ENCODE data around the gene ATP2A1. TPM values are rescaled to one million over a fixed set of nuclear protein-coding genes. Genes with fewer than 3 reads are reported as not detected.

The ATP2A1 gene
- total and polyA plus RNA-seq, 2 of the 8 experiments (the other 6 are each of a cell fraction or from before 2014, with no cell fraction given): 1.7 to 2.4 TPM

GRCh38 chr16:28845761-28846079, 32.6 kb upstream of the ATP2A1 start:
- Histone ChIP-seq H3K79me1 (ENCODE audit: low read depth, low read length) (0 out of 2 replicates have a peak, but pooled peaks cover 2% of the 10 kb centered on the region), H2AFZ (ENCODE audit: low read length) (no peak overlapping the region), H4K91ac (replicated peaks; ENCODE audit: insufficient read length, low read length) (peak overlapping the region; percentile 91), H3K4ac (replicated peaks; ENCODE audit: insufficient read length, low read depth, low read length) (peak overlapping the region; percentile 98), H3K23ac (ENCODE audit: insufficient read length) (no peak overlapping the region), H3K4me1 (replicated peaks in 1 of 4; ENCODE audit: control insufficient read depth in 3 of 4, insufficient read depth in 4 of 4, low read length in 3 of 4) (peaks cover 0 to 7% (median 3%) of the 10 kb centered on the region in 4 experiments; a peak in 5 of 7 replicates), H3K79me2 (ENCODE audit: control insufficient read depth in 1 of 2, insufficient read depth in 2 of 2, low read length in 2 of 2) (peaks cover 0 to 20% of the 10 kb centered on the region in 2 experiments; a peak in 3 of 4 replicates), H2BK12ac (ENCODE audit: low read depth, low read length) (peak overlapping the region; percentile 75), H3K56ac (replicated peaks; ENCODE audit: insufficient read length, low read depth, low read length) (peak overlapping the region; percentile 82), H2BK20ac (ENCODE audit: low read length) (no peak overlapping the region), H4K5ac (ENCODE audit: insufficient read length, low read depth, low read length) (peak overlapping the region; percentile 92), H2AK5ac (ENCODE audit: low read depth, low read length) (peak overlapping the region; percentile 75), H3K18ac (ENCODE audit: extremely low read depth, low read length) (peak overlapping the region; percentile 93; the same call in 1 of the 2 replicates), H3K36me3 (ENCODE audit: control insufficient read depth in 2 of 4, insufficient read depth in 4 of 4, low read length in 3 of 4) (peaks cover 17 to 32% (median 28%) of the 10 kb centered on the region in 4 experiments), H3K23me2 (ENCODE audit: low read depth, low read length) (peaks cover 14% of the 10 kb centered on the region), H3K27me3 (replicated peaks in 1 of 4; ENCODE audit: control insufficient read depth in 3 of 4, extremely low read depth in 1 of 4, insufficient read depth in 3 of 4, low read length in 3 of 4) (no peaks in the 10 kb centered on the region), H2BK120ac (replicated peaks; ENCODE audit: low read depth, low read length) (no peak overlapping the region), H2BK15ac (ENCODE audit: low read length) (no peak overlapping the region), H4K20me1 (replicated peaks in 1 of 2; ENCODE audit: control insufficient read depth in 1 of 2, insufficient read depth in 2 of 2, low read length in 2 of 2) (peaks cover 2 to 14% of the 10 kb centered on the region in 2 experiments), H3K9me3 (ENCODE audit: insufficient read depth in 2 of 2, low read depth in 1 of 2, low read length in 1 of 2) (no peaks in the 10 kb centered on the region), H3K27ac (ENCODE audit: low read depth, low read length) (peak overlapping the region; percentile 70; the same call in 1 of the 2 replicates), H3K14ac (ENCODE audit: insufficient read length) (no peak overlapping the region), H3K4me3 (ENCODE audit: extremely low read depth in 1 of 4, insufficient read depth in 2 of 4, low read depth in 3 of 4, low read length in 4 of 4) (peak overlapping the region; percentile 87 to 99 (median 98)), H3K9ac (replicated peaks in 1 of 4; ENCODE audit: extremely low read depth in 1 of 4, low read depth in 3 of 4, low read length in 3 of 4) (peak overlapping the region; percentile 74 to 91 (median 82)), H3K4me2 (ENCODE audit: insufficient read depth in 1 of 2, low read depth in 2 of 2, low read length in 2 of 2) (peak overlapping the region; percentile 71 to 98), H4K8ac (ENCODE audit: extremely low read depth, insufficient read depth, low read length) (peak overlapping the region; percentile 99), H2BK5ac (ENCODE audit: low read depth, low read length) (peak overlapping the region; percentile 95)
- TF ChIP-seq SAP30 (IDR thresholded peaks at IDR 0.05; ENCODE audit: insufficient read depth, insufficient replicate concordance, low read length): peak; percentile 81
- no peak for TF ChIP-seq NANOG (IDR thresholded peaks at IDR 0.05; ENCODE audit: insufficient read depth, low read depth, low read length, poor library complexity, severe bottlenecking)
- no peak for TF ChIP-seq RNF2 (IDR thresholded peaks at IDR 0.05; ENCODE audit: borderline replicate concordance, low read depth, low read length, missing control alignments, poor library complexity, severe bottlenecking)
- TF ChIP-seq EP300 (IDR thresholded peaks at IDR 0.05; ENCODE audit: borderline replicate concordance in 1 of 2, low read depth in 2 of 2, low read length in 2 of 2): no peak
- DNase-seq (ENCODE audit: low read depth in 1 of 2, low spot score in 2 of 2) (no peak), FAIRE-seq (no peak)
- POLR2A ChIA-PET (ENCODE audit: partially characterized antibody): interaction anchor here (0.6 to 23.4 kb wide), 9 partner anchors 9 to 128 kb away, joined by 3 to 756 read pairs (median 5); partner anchors contain the start of genes ATP2A1, ATXN2L and SH2B1
- whole genome bisulfite sequencing, 2 experiments (ENCODE audit: extremely low coverage in 1 of 2, insufficient coverage in 1 of 2, insufficient read length in 1 of 2, insufficient replicate concordance in 2 of 2, low coverage in 1 of 2, low lambda C conversion rate in 2 of 2, missing lambda C conversion rate in 1 of 2): 7% methylated on average over 13 of the region's 16 CpGs; no CpG with 5 or more reads in 1 of the 2 experiments
- CTCF ChIA-PET (ENCODE audit: partially characterized antibody): interaction anchor here (0.8 to 4.8 kb wide), 10 partner anchors 9 to 758 kb away, joined by 3 to 34 read pairs (median 5); partner anchors contain the start of gene SH2B1

Measured in H1 (cell line).